B cell (primary cell): ENCODE measurements around the gene HIVEP1. TPM values are rescaled to one million over a fixed set of nuclear protein-coding genes. Genes with fewer than 3 reads are reported as not detected.

Source experiments
- ATAC-seq: fragments of 200-7000 bp; cut with Tn5 transposase; one replicate; pipeline ENCODE4 v1.10.0; 2021; ENCODE audit warnings: low read depth, mild to moderate bottlenecking, moderate number of reproducible peaks, moderate library complexity
- CTCF ChIA-PET: fragments of 350-600 bp; sonication (Branson Sonifier 250); formaldehyde crosslinking; loops from one replicate; lab custom pipeline; 2021; ENCODE audit warnings: antibody characterized with exemption, inconsistent platforms; lab: Charles Lee
- POLR2A ChIA-PET: fragments of 350-600 bp; sonication (Branson Sonifier 250); formaldehyde crosslinking; loops from one replicate; lab custom pipeline; 2021; ENCODE audit warnings: antibody characterized with exemption; lab: Charles Lee
- DNase-seq: peaks from one replicate; pipeline ENCODE4 v3.0.0; 2013
- H2AFZ ChIP-seq: 2 replicates; pipeline ENCODE4 v1.6.1; 2012; ENCODE audit warnings: mild to moderate bottlenecking, low read depth, low read length; ENCODE audit not compliant: insufficient read depth, poor library complexity, severe bottlenecking
- H3K27ac ChIP-seq, 2 donors: 1 replicate in 1 of 2; 2 replicates in 1 of 2; pipeline ENCODE4 v1.5.1; 2012 to 2013; ENCODE audit warnings: low read length in 2 of 2, mild to moderate bottlenecking in 2 of 2, moderate library complexity in 1 of 2
- H3K27me3 ChIP-seq, 4 experiments: fragments of 200-600 bp in 1 of 4; sonication (generic) in 1 of 4; replicated peaks in 1 of 4; 1 replicate in 2 of 4; 2 replicates in 2 of 4; pipeline versions ENCODE4 v1.6.1 to v1.7.0; 2013 to 2016; ENCODE audit warnings: low read length in 3 of 4, mild to moderate bottlenecking in 2 of 4, mixed read lengths in 1 of 4, moderate library complexity in 1 of 4; ENCODE audit not compliant: insufficient read depth in 4 of 4, control insufficient read depth in 3 of 4; ENCODE audit errors: control extremely low read depth in 1 of 4
- H3K36me3 ChIP-seq, 2 experiments: replicated peaks in 1 of 2; 1 replicate in 1 of 2; 2 replicates in 1 of 2; pipeline versions ENCODE4 v1.6.1 to v1.7.1; 2013; ENCODE audit warnings: low read length in 1 of 2; ENCODE audit not compliant: insufficient read depth in 2 of 2, control insufficient read depth in 1 of 2; ENCODE audit errors: control extremely low read depth in 1 of 2, extremely low read depth in 1 of 2
- H3K4me1 ChIP-seq, 2 donors: fragments of 200-600 bp in 1 of 2; sonication (generic) in 1 of 2; 1 replicate in 1 of 2; 2 replicates in 1 of 2; pipeline versions ENCODE4 v1.5.1 to v1.6.1; 2013 to 2017; ENCODE audit warnings: low read length in 2 of 2; ENCODE audit not compliant: control insufficient read depth in 2 of 2, insufficient read depth in 2 of 2
- H3K4me2 ChIP-seq: replicated peaks from 2 replicates; pipeline ENCODE3; 2012; ENCODE audit warnings: mild to moderate bottlenecking, low read depth, low read length; ENCODE audit not compliant: poor library complexity, severe bottlenecking
- H3K4me3 ChIP-seq, 5 experiments: fragments of 200-600 bp in 1 of 5; sonication (generic) in 1 of 5; 1 replicate in 3 of 5; 2 replicates in 2 of 5; pipeline versions ENCODE4 v1.5.1 to v1.7.0; 2011 to 2016; ENCODE audit warnings: low read length in 4 of 5, mild to moderate bottlenecking in 4 of 5, low read depth in 2 of 5, control low read depth in 1 of 5, moderate library complexity in 1 of 5; ENCODE audit not compliant: insufficient read depth in 1 of 5; ENCODE audit errors: control extremely low read depth in 1 of 5, extremely low read depth in 1 of 5
- H3K79me2 ChIP-seq: fragments of 200-600 bp; sonication (generic); one replicate; pipeline ENCODE4 v1.6.0; 2016; ENCODE audit warnings: low read length; ENCODE audit not compliant: control insufficient read depth, insufficient read depth
- H3K9ac ChIP-seq: fragments of 200-600 bp; sonication (generic); 2 replicates; pipeline ENCODE4 v1.6.1; 2017; ENCODE audit warnings: mild to moderate bottlenecking, low read length, moderate library complexity
- H3K9me3 ChIP-seq, 3 donors: one replicate each; pipeline versions ENCODE4 v1.6.1 to v1.7.1; 2013; ENCODE audit warnings: low read length in 2 of 3; ENCODE audit not compliant: control insufficient read depth in 2 of 3, insufficient read depth in 1 of 3; ENCODE audit errors: control extremely low read depth in 1 of 3
- H4K20me1 ChIP-seq: 2 replicates; pipeline ENCODE4 v1.6.0; 2012; ENCODE audit warnings: mild to moderate bottlenecking, low read length; ENCODE audit not compliant: insufficient read depth, control insufficient read depth, poor library complexity, severe bottlenecking
- H3K27ac Mint-ChIP-seq: one replicate; pipeline ENCODE4 v1.8.0; 2021; ENCODE audit warnings: mixed read lengths
- H3K27me3 Mint-ChIP-seq: one replicate; pipeline ENCODE4 v1.8.0; 2021; ENCODE audit warnings: mixed read lengths
- H3K4me1 Mint-ChIP-seq: one replicate; pipeline ENCODE4 v1.8.0; 2021; ENCODE audit warnings: mixed read lengths
- H3K4me3 Mint-ChIP-seq: one replicate; pipeline ENCODE4 v1.8.0; 2021; ENCODE audit warnings: mixed read lengths
- H3K9me3 Mint-ChIP-seq: one replicate; pipeline ENCODE4 v1.8.0; 2022; ENCODE audit warnings: mixed read lengths; ENCODE audit not compliant: insufficient read depth
- CTCF ChIP-seq: fragments of 200-600 bp; IDR thresholded peaks from one replicate; pipeline ENCODE4 v1.8.0; 2022; ENCODE audit warnings: antibody characterized with exemption, mild to moderate bottlenecking
- EZH2 ChIP-seq: IDR thresholded peaks from 2 replicates; pipeline ENCODE4 v1.6.1; 2012; ENCODE audit warnings: borderline replicate concordance, low read depth, mild to moderate bottlenecking, moderate library complexity, low read length; ENCODE audit not compliant: insufficient read depth, poor library complexity, severe bottlenecking
- WGBS: methylation state at CpG from one replicate; pipeline ENCODE4 v1.1.5; 2013; ENCODE audit warnings: missing lambda C conversion rate; ENCODE audit not compliant: insufficient coverage; 5-methylcytosine and 5-hydroxymethylcytosine counted together
- intact Hi-C: fragments of 100-400 bp; cut with micrococcal nuclease; formaldehyde crosslinking; loops from one replicate; pipeline ENCODE4 v1.10.0; 2022
- polyA plus RNA-seq: library from polyadenylated mRNA; depleted of rRNA; stranded (reverse); fragments of >200 nt; gene quantifications from 2 replicates; pipeline ENCODE4 v1.2.3, GENCODE V29; 2012
- total RNA-seq, 2 donors: library from RNA; stranded (reverse); fragments of 120-200 nt in 1 of 2; gene quantifications; 1 replicate in 1 of 2; 2 replicates in 1 of 2; pipeline versions ENCODE4 v1.2.3 to v1.2.4, GENCODE V29; 2013 to 2022

HIVEP1 gene
- total and polyA plus RNA-seq, 2 donors (not counting 1 experiment from before 2014, with no cell fraction given): 11.3 to 96.5 TPM

GRCh38 chr6:12001004-12001705, 11.0 kb upstream of the HIVEP1 start:
- Histone ChIP-seq H3K4me1 (no peaks in the 10 kb centered on the region), H3K27me3 (no peaks in the 10 kb centered on the region), H3K9me3 (no peaks in the 10 kb centered on the region), H3K27ac (no peak overlapping the region), H3K4me2 (no peak overlapping the region), H3K36me3 (no peaks in the 10 kb centered on the region), H3K9ac (no peak overlapping the region), H2AFZ (no peak overlapping the region), H4K20me1 (no peaks in the 10 kb centered on the region), H3K79me2 (no peaks in the 10 kb centered on the region), H3K4me3 (no peak overlapping the region)
- Mint-ChIP-seq H3K4me1 (no peaks in the 10 kb centered on the region), H3K4me3 (no peak overlapping the region), H3K27ac (no peak overlapping the region), H3K9me3 (peaks cover 3% of the 10 kb centered on the region), H3K27me3 (no peaks in the 10 kb centered on the region)
- TF ChIP-seq EZH2 (no peak), CTCF (no peak)
- intact Hi-C loops: no loop called here
- ChIA-PET CTCF (interaction anchor here (1.5 kb wide), 1 partner anchor 9 kb away, joined by 5 read pairs; no protein-coding TSS in a partner anchor), POLR2A (no interaction called here)
- ATAC-seq (no peak), DNase-seq (no peak)
- WGBS: 88% methylated on average over 4 of the region's 4 CpGs

GRCh38 chr6:12001706-12002435, 10.2 kb upstream of the HIVEP1 start:
- Histone ChIP-seq H3K4me1 (no peaks in the 10 kb centered on the region), H3K36me3 (no peaks in the 10 kb centered on the region), H3K27me3 (no peaks in the 10 kb centered on the region), H2AFZ (no peak overlapping the region), H3K9me3 (no peaks in the 10 kb centered on the region), H4K20me1 (no peaks in the 10 kb centered on the region), H3K79me2 (no peaks in the 10 kb centered on the region), H3K4me3 (no peak overlapping the region), H3K9ac (no peak overlapping the region), H3K4me2 (no peak overlapping the region), H3K27ac (no peak overlapping the region)
- 100% methylated on average over 3 of the region's 6 CpGs for WGBS
- no peaks in the 10 kb centered on the region for H3K9me3 Mint-ChIP-seq
- DNase-seq (no peak), ATAC-seq (no peak)
- H3K27ac Mint-ChIP-seq: no peak overlapping the region
- TF ChIP-seq CTCF (no peak), EZH2 (no peak)
- no peaks in the 10 kb centered on the region for H3K27me3 Mint-ChIP-seq
- POLR2A ChIA-PET: no interaction called here
- CTCF ChIA-PET: interaction anchor here (0.9 to 1.5 kb wide), 2 partner anchors 9 to 33 kb away, joined by 3 to 5 read pairs; no protein-coding TSS in a partner anchor
- intact Hi-C loops: no loop called here
- H3K4me1 Mint-ChIP-seq: no peaks in the 10 kb centered on the region
- H3K4me3 Mint-ChIP-seq: no peak overlapping the region
